Fibroblast of villous mesenchyme (primary cell): ENCODE data around the gene COL4A1. TPM values are rescaled to one million over a fixed set of nuclear protein-coding genes. Genes with fewer than 3 reads are reported as not detected.

Experiments used
- DNase-seq: peaks from one replicate; pipeline ENCODE4 v3.0.0-alpha.2; 2010; ENCODE audit warnings: low read depth
- H3K4me3 ChIP-seq: 2 replicates; pipeline ENCODE4 v1.5.1; 2011; ENCODE audit warnings: low read depth, mild to moderate bottlenecking, low read length
- CTCF ChIP-seq: IDR thresholded peaks from 2 replicates; pipeline ENCODE4 v1.5.1; 2012; ENCODE audit warnings: low read depth, mild to moderate bottlenecking, low read length; ENCODE audit not compliant: insufficient read depth
- total RNA-seq: library from RNA; depleted of rRNA; stranded (reverse); fragments of >200 nt; gene quantifications from 2 replicates; pipeline ENCODE4 v1.2.3, GENCODE V29; 2012

COL4A1 gene
- total RNA-seq, 1 donor: 1,391 TPM

GRCh38 chr13:110225609-110226574, 81.1 kb downstream of the COL4A1 start:
- TF ChIP-seq CTCF: no peak
- no peak overlapping the region for H3K4me3 ChIP-seq
- peak; percentile 81 for DNase-seq

DNA sequence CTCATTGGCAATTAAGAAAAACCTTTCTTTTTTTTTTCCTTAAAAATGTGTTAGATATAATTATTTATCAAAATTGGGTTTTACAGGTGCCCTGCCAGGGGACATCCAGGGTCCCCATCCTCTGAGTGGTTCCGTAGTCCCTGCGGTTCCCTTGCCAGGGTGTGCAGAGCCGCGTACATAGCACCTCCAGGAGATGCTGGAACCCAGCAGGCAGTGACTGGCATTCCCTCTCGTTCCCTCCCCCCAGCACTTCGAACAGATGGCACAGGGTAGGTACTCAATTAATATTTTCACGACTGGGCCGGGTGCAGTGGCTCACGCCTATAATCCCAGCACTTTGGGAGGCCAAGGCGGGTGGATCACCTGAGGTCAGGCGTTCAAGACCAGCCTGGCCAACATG, 82.0 kb downstream of the COL4A1 start:
- no peak for TF ChIP-seq CTCF
- H3K4me3 ChIP-seq: no peak overlapping the region
- no peak for DNase-seq

DNA sequence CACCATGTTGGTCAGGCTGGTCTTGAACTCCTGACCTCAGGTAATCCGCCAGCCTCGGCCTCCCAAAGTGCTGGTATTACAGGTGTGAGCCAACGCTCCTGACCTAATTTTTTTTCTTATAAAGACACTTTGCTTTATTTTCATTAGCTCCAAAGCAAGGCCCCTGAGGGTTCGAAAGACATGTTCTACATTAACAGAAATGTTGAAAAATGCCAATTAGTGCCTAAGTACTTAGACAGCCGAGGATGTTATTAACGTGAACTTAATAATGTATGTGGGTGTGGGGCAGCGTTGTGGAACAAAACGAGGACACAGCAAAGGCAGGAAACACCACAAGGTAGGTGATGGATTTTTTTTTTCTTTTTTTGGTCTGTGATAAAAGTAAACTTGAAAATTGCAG, 82.4 kb downstream of the COL4A1 start:
- DNase-seq: no peak
- no peak for TF ChIP-seq CTCF
- H3K4me3 ChIP-seq: no peak overlapping the region

- peak; percentile 81 for DNase-seq
- TF ChIP-seq CTCF: no peak
- H3K4me3 ChIP-seq: no peak overlapping the region
These were observed 85.4 kb downstream of the COL4A1 start for GRCh38 chr13:110221406-110222117.

DNA sequence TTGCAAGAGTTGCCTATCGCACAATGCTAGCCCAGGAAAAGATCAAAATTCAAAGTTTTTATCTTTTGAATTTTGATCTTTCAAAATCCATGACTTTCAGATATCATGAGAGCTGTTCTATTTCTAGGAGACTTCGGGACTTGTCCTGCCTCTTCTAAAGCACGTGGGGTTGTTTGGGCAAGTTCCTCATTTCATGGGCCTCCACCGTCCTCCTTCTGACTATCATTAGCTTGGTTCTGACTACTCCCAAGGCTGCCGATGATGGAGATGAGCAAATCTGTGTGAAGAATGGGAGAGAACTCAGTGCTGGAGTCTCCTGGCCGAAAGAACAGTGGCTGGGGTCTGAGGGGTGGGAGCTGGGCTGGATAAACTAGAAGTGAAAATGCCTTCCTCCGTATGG, 86.5 kb downstream of the COL4A1 start:
- no peak for DNase-seq
- no peak overlapping the region for H3K4me3 ChIP-seq
- TF ChIP-seq CTCF: no peak

DNA sequence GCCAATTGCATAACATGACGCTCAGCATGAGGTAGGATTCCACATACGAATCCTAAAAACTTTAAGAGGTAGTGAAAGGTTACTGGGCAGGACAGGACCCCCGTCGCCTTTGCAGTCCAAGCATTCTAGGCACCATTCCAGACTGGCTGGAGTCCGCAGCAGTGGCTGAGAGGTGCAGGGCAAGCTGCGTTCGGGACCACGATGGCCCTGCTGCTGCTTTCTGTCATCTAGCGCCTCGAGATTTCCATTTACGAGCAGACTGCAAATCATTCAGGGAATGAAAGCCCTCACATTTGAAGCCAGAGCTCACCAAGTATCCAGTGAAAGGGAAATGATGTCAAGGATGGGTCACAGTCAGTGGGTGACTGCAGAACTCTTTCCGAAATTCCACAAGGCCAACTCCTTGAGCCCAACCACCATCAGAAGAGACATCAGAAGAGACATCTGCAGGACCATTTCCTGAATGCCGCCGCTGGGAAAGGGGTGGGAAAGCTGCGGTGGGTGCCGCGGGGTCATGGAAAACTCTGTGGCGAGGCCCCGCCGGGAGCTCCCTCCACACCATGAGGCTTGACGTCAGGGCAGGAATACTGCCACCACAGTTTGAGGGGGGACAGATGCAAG, 88.3 kb downstream of the COL4A1 start:
- no peak overlapping the region for H3K4me3 ChIP-seq
- DNase-seq: peak; percentile 80
- TF ChIP-seq CTCF: no peak
